Suprapubic skin (tissue), 4 donors: ENCODE results near the gene NFILZ. TPM values are rescaled to one million over a fixed set of nuclear protein-coding genes. Genes with fewer than 3 reads are reported as not detected.
A peak's percentile ranks its signal among the peaks of the same experiment; 100 is the strongest.

ENCODE experiments used
- DNase-seq, 2 donors: peaks; one replicate each; pipeline ENCODE4 v3.0.0-alpha.2; 2019; ENCODE audit warnings: low spot score in 2 of 2
- H3K27ac ChIP-seq: fragments of 200-600 bp; sonication (generic); one replicate; pipeline ENCODE4 v1.5.1; 2019
- H3K27me3 ChIP-seq: fragments of 200-600 bp; sonication (generic); one replicate; pipeline ENCODE4 v1.5.1; 2019
- H3K36me3 ChIP-seq: fragments of 200-600 bp; sonication (generic); one replicate; pipeline ENCODE4 v1.5.1; 2019
- H3K4me1 ChIP-seq: fragments of 200-600 bp; sonication (generic); one replicate; pipeline ENCODE4 v1.5.1; 2019
- H3K4me3 ChIP-seq: fragments of 200-600 bp; sonication (generic); one replicate; pipeline ENCODE4 v1.5.1; 2019; ENCODE audit warnings: mild to moderate bottlenecking
- H3K9me3 ChIP-seq: fragments of 200-600 bp; sonication (generic); one replicate; pipeline ENCODE4 v1.5.1; 2019
- CTCF ChIP-seq, 2 donors: fragments of 200-600 bp in 1 of 2; fragments of 450-650 bp in 1 of 2; sonication (generic) in 1 of 2; IDR thresholded peaks; one replicate each; pipeline ENCODE4 v1.5.1; 2016 to 2019; ENCODE audit warnings: antibody characterized with exemption in 2 of 2, mild to moderate bottlenecking in 1 of 2, moderate library complexity in 1 of 2
- EP300 ChIP-seq: sonication (generic); formaldehyde crosslinking; IDR thresholded peaks from one replicate; pipeline ENCODE4 v1.6.1; 2017; ENCODE audit warnings: antibody characterized with exemption
- POLR2A ChIP-seq, 2 donors: fragments of 450-650 bp; IDR thresholded peaks; one replicate each; pipeline ENCODE4 v1.6.1; 2017; ENCODE audit warnings: antibody characterized with exemption in 2 of 2, mild to moderate bottlenecking in 2 of 2, moderate library complexity in 2 of 2
- POLR2AphosphoS5 ChIP-seq, 3 donors: sonication (generic); formaldehyde crosslinking; IDR thresholded peaks; one replicate each; pipeline ENCODE4 v1.6.1; 2017; ENCODE audit warnings: antibody characterized with exemption in 3 of 3
- WGBS: methylation state at CpG from one replicate; pipeline ENCODE4 v1.1.5; 2018; 5-methylcytosine and 5-hydroxymethylcytosine counted together
- total RNA-seq, 4 donors: library from RNA; depleted of rRNA; stranded (reverse); fragments of >200 nt; gene quantifications; one replicate each; pipeline ENCODE4 v1.1.0, GENCODE V29; 2016

The NFILZ gene
- total RNA-seq, 4 donors from 2014 or later = not detected

DNA sequence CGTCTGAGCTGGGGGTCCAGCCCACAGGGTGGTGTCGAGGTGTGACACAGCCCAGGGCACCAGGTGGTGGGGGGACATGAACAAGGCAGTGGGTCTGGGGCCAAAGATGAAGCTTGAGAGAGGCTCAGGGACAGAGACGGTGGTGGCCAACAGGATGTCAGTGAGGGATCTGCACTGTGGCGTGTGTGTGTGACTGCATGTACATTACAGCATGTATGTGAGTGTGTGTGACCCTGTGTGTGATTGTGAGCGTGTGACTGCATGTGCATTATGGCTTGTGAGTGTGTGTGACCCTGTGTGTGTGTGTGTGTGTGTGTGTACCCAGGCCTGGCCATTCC is 21.5 kb upstream of the NFILZ start:
- DNase-seq = no peak
- TF ChIP-seq POLR2A (IDR thresholded peaks at IDR 0.05) = no peak
- TF ChIP-seq EP300 = no peak
- no peak for TF ChIP-seq POLR2AphosphoS5 (IDR thresholded peaks at IDR 0.05)
- TF ChIP-seq CTCF (IDR thresholded peaks at IDR 0.05) = no peak
- WGBS = 63% methylated on average over 5 of the region's 5 CpGs
- Histone ChIP-seq H3K9me3 (peaks cover 5% of the 10 kb centered on the region), H3K27ac (no peak overlapping the region), H3K4me1 (peaks cover 49% of the 10 kb centered on the region), H3K4me3 (peak overlapping the region; percentile 56), H3K27me3 (no peaks in the 10 kb centered on the region), H3K36me3 (peaks cover 9% of the 10 kb centered on the region)

DNA sequence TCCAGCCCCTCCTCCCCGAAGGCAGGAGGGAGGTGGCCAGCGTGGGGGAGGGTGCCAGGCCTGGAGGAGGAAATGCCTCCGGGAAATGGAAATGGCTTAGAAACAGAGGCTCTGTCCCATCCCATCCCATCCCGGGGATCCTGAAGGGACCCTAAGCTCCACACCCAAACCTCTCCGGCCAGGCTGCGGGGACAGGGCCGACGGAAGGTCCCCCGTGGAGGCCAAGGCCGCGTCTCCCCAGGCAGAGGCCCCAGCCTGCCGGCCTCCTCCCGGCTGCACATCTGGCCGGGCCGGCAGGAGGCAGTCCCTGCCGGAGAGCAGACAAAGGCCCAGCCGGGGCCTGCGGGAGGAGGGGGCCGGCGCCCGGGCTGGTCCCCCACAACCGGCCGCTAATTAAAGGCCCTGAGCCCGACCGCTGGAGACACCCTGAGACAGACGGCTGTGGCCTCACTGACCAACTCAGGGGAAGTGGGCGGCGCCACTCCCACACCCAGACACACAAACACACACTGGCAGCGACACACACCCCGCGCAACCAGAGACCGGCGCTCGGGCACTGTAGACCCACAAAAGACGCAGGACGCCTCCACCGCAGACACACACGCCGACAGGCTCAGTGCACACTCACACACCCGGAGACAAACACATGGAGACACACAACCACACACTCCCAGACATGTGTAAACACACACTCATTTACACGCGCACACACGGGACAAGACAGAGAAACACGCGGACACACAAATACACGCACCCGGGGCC is 21.0 kb upstream of the NFILZ start:
- Histone ChIP-seq H3K4me1 (peaks cover 49% of the 10 kb centered on the region), H3K27me3 (no peaks in the 10 kb centered on the region), H3K4me3 (peak overlapping the region; percentile 56), H3K36me3 (peaks cover 9% of the 10 kb centered on the region), H3K27ac (peak overlapping the region; percentile 86), H3K9me3 (peaks cover 5% of the 10 kb centered on the region)
- WGBS = 6% methylated on average over 4 of the region's 47 CpGs
- peak in 1 of 2 donors; percentile 81 for DNase-seq
- no peak for TF ChIP-seq POLR2A (IDR thresholded peaks at IDR 0.05)
- peak in 1 of 2 donors; percentile 26 for TF ChIP-seq CTCF (IDR thresholded peaks at IDR 0.05)

- Histone ChIP-seq H3K9me3 (no peaks in the 10 kb centered on the region), H3K27ac (peak within 1 kb of the TSS; percentile 86), H3K4me3 (peak within 1 kb of the TSS; percentile 56), H3K4me1 (peaks cover 49% of the 10 kb centered on the region), H3K36me3 (peaks cover under 1% of the 10 kb centered on the region), H3K27me3 (no peaks in the 10 kb centered on the region)
- TF ChIP-seq POLR2AphosphoS5 (IDR thresholded peaks at IDR 0.05) (no peak), POLR2A (IDR thresholded peaks at IDR 0.05) (no peak), CTCF (IDR thresholded peaks at IDR 0.05) (no peak), EP300 (no peak)
- 2% methylated on average over 26 of the region's 74 CpGs for WGBS
- DNase-seq = peak in 1 of 2 donors; percentile 72
These were observed 20.1 kb upstream of the NFILZ start, which contains the start of gene ADAMTS10 for GRCh38 chr19:8610041-8610935. Gene ADAMTS10 (minus strand): TSS chr19:8610715. CDS start chr19:8605710, 5,005 bp downstream.

DNA sequence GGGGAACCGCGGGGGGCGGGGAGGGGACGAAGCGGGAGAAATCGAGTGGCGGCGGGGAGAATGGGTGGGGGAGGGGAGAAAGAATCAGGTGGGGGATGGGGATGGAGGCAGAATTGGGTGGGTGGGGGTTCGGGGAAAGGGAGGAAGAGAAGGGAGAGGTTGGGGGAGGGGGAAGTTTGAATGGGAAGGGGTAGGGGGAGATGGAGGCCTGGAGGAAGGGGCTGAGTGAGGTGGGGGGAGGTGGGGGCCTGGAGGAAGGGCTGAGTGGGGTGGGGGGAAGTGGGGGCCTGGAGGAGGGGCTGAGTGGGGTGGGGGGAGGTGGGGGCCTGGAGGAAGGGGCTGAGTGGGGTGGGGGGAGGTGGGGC is 19.5 kb upstream of the NFILZ start:
- Histone ChIP-seq H3K27ac (peak overlapping the region; percentile 86), H3K4me1 (peaks cover 49% of the 10 kb centered on the region)

More for the DNA sequence above, 19.5 kb upstream of the NFILZ start:
- no peak for DNase-seq
- TF ChIP-seq CTCF (IDR thresholded peaks at IDR 0.05) = no peak
- no peak for TF ChIP-seq POLR2AphosphoS5 (IDR thresholded peaks at IDR 0.05)
- no peak for TF ChIP-seq POLR2A (IDR thresholded peaks at IDR 0.05)
- no peak for TF ChIP-seq EP300
- Histone ChIP-seq H3K4me3 (peak overlapping the region; percentile 56), H3K27me3 (no peaks in the 10 kb centered on the region), H3K9me3 (no peaks in the 10 kb centered on the region), H3K36me3 (no peaks in the 10 kb centered on the region)
- 3% methylated on average over 7 of the region's 9 CpGs for WGBS
